ENCODE data around the gene NFASC.

- no peak for TF ChIP-seq CTCF (IDR thresholded peaks at IDR 0.05; ENCODE audit: poor library complexity)
- TF ChIP-seq EZH2phosphoT487 (IDR thresholded peaks at IDR 0.05; ENCODE audit: low read depth, severe bottlenecking, unreplicated experiment), result no peak
- no peak for TF ChIP-seq EZH2 (IDR thresholded peaks at IDR 0.05; ENCODE audit: borderline replicate concordance)
Observed at GRCh38 chr1:205062319-205062718, 191.7 kb downstream of the NFASC start.

Data from hepatocyte (in vitro differentiated cells).